Stomach (tissue), 4 donors: ENCODE results near the gene RELN.

Experiments used
- POLR2A ChIP-seq, 4 donors: fragments of 450-650 bp; IDR thresholded peaks; one replicate each; pipeline ENCODE4 v1.6.1; 2016; ENCODE audit warnings: antibody characterized with exemption in 4 of 4, control low read depth in 2 of 4, mild to moderate bottlenecking in 1 of 4, moderate library complexity in 1 of 4
- TF ChIP-seq, protein P1 (sequence below), 7 experiments: fragments of 450-650 bp in 4 of 7; fragments of 200-600 bp in 3 of 7; sonication (generic) in 3 of 7; IDR thresholded peaks; one replicate each; pipeline ENCODE4 v1.5.1; 2016 to 2019; ENCODE audit warnings: antibody characterized with exemption in 7 of 7, control low read depth in 2 of 7, mild to moderate bottlenecking in 1 of 7

DNA sequence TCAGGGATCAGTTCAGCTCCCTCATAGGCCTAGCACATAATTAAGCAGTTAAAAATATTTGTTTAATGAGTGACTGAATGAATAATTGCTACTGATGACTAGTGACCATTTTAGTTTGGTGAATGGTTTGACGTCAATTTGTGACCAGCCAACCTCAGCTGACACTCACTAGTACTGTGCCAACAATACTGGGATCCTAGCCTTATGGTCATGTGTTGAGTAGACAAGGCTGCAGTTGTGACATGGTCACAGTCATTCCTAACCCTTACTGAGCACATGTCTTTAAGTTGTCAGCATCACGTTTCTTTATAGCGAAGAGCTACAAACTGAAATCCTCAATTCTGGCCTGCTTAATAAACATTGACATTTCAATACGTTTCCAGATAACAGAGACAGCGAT is 456.5 kb downstream of the RELN start:
- TF ChIP-seq, protein P1, sequence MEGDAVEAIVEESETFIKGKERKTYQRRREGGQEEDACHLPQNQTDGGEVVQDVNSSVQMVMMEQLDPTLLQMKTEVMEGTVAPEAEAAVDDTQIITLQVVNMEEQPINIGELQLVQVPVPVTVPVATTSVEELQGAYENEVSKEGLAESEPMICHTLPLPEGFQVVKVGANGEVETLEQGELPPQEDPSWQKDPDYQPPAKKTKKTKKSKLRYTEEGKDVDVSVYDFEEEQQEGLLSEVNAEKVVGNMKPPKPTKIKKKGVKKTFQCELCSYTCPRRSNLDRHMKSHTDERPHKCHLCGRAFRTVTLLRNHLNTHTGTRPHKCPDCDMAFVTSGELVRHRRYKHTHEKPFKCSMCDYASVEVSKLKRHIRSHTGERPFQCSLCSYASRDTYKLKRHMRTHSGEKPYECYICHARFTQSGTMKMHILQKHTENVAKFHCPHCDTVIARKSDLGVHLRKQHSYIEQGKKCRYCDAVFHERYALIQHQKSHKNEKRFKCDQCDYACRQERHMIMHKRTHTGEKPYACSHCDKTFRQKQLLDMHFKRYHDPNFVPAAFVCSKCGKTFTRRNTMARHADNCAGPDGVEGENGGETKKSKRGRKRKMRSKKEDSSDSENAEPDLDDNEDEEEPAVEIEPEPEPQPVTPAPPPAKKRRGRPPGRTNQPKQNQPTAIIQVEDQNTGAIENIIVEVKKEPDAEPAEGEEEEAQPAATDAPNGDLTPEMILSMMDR (IDR thresholded peaks at IDR 0.05) = no peak
- no peak for TF ChIP-seq POLR2A (IDR thresholded peaks at IDR 0.05)
